HG03469 (cell line): ENCODE data around the gene DDX27.

Source experiments
- ATAC-seq: cut with Tn5 transposase; IDR thresholded peaks from one replicate; pipeline ENCODE4 v1.9.1; 2021; ENCODE audit warnings: mild to moderate bottlenecking, moderate library complexity, moderate number of reproducible peaks; ENCODE audit not compliant: unreplicated experiment

Gene DDX27

DNA sequence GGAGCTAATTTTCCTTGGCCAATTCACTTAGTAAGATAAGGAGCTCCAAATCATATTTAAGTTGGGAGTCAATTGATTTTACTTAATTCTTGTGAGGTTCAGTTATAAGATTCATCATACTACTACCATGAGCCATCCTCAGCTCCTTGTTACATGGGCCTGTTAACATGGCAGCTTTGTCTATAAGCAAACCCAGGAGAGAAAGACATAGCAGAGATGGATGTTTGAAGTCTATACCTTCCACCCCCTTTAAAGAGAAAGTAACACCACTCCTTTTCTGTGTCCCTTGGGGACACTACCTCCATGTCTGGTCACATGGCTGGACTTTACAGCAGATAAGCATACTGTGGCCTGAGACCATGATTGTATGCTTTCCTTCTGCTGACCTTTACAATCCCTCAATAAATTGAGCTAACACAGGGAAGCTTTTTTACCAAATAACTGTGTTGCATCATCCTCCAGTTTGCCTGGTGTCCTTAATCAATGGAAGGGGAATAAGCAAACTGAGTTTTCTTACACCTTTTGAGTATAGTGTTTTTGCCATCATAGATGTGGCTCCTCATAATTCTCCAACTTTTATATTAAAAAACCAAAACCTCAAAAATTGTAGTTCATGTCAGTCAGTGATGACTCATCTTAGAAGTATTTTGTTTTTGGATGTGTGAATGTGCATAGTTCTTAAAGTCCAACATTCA lies 68.5 kb downstream of the DDX27 start:
- ATAC-seq = no peak

DNA sequence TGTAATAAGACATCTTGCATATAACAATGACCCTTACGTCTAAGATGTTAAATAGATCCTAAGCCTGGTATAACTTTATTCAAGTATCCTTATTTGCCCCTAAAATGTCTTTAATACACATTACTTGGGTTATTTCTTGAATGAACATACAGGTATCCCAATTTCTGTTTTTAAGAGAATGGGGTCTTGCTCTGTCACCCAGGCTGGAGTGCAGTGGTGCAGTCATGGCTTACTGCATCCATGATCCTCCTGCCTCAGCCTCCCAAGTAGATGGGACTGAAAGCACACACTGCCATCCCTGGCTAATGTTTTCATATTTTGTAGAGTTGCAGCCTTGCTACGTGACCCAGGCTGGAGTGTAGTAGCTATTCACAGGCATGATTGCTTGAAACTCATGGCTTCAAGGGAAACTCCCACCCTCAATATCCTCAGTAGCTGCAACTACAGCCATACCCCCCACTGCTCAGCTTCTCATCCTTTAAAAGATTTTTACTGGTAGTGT lies 69.1 kb downstream of the DDX27 start:
- no peak for ATAC-seq

DNA sequence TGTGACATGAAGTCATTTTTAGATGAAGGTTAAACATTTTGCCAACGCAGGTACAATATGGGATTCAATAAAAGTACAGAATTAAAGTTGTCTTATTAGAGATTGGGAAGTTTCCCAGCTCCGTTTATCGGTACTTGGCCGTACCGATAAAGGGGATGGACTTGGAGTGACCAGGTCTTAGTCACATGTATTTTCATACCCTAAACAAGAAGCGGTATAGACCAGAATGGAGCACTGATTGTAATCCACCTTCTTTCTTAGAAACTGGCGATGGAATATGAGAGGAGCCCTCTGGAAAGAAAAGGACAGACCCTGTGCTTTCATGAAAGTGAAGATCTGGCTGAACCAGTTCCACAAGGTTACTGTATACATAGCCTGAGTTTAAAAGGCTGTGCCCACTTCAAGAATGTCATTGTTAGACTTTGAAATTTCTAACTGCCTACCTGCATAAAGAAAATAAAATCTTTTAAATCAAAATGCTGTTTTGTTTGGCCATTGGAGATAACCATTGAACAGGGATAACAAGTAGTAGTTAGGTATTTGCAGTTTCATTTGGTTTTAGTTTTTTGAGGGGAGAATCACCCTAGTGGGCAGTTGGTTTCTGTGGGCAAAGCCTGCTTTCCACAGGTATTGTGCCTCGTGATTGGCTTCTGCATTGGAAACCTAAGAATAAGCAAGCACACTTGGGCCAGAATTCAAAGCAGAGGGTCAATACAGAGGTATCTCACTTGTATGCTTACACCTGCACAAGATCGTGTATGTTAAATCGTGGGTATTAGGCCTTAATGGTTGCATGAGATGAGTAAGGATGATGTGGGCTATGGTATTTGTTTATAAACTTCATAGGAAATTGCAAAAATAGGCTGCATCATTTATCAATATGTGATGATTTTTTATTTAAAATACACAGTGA lies 69.8 kb downstream of the DDX27 start:
- ATAC-seq = no peak

- ATAC-seq = no peak
These were observed 71.5 kb downstream of the DDX27 start for GRCh38 chr20:49290608-49291191.

DNA sequence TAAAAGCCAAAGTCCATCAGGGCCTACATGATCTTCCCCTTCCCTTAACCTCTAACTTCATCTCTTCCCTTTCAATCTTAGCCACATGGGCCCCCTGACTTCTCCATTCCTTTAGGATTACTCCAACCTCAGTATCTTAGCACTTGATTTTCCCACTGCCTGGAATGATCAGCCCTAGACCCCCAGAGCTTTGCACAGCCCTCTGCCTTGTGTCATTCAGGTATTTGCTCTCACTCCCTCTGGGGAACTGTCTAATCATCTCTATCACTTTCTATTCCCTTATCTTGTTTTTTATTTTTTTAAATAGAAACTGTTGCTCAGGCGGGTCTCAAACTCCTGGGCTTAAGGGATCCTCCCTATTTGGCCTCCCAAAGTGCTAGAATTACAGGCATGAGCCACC lies 72.0 kb downstream of the DDX27 start:
- ATAC-seq = no peak

DNA sequence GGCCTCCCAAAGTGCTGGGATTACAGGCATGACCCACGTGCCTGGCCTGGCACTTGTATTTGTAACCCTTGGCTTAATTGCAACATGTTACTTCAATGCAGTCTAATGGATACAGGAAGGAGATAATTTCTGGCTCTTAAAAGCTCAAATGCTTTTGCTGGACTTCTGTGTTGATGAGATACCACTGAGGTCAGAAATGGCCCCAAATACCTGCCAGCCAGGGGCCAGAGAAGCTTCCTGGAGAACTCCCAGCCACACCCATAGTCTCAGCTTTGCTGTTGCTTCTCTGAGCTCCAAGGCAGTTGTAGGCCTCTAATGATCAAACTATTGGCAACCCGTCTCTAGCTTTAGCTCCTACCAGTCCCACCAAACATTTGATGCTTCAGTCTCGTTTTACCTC lies 72.8 kb downstream of the DDX27 start:
- no peak for ATAC-seq

- no peak for ATAC-seq
These were observed 73.9 kb downstream of the DDX27 start for GRCh38 chr20:49293122-49293521.
